GM23338 (cell line): ENCODE measurements around the gene CACNG3.

Source experiments
- CREB1 ChIP-seq: fragments of 250-450 bp; sonication (Bioruptor Pico); IDR thresholded peaks from 2 replicates; pipeline ENCODE4 v1.5.0; 2020; ENCODE audit warnings: low read depth, mild to moderate bottlenecking, moderate library complexity
- JUNB ChIP-seq: IDR thresholded peaks from one replicate; pipeline ENCODE4 v1.6.1; 2016; ENCODE audit warnings: antibody characterized with exemption; ENCODE audit not compliant: unreplicated experiment
- POLR2AphosphoS5 ChIP-seq: IDR thresholded peaks from 2 replicates; pipeline ENCODE4 v1.6.1; 2016; ENCODE audit warnings: antibody characterized with exemption, low read depth
- TF ChIP-seq, protein P1 (sequence below), 2 experiments: fragments of 200-600 bp in 1 of 2; sonication (generic) in 1 of 2; conservative IDR thresholded peaks; 2 replicates each; pipeline versions ENCODE4 v1.5.1 to v1.6.1; 2016 to 2017; ENCODE audit warnings: antibody characterized with exemption in 2 of 2, low read depth in 2 of 2, mild to moderate bottlenecking in 2 of 2, moderate library complexity in 1 of 2

- TF ChIP-seq, protein P1, sequence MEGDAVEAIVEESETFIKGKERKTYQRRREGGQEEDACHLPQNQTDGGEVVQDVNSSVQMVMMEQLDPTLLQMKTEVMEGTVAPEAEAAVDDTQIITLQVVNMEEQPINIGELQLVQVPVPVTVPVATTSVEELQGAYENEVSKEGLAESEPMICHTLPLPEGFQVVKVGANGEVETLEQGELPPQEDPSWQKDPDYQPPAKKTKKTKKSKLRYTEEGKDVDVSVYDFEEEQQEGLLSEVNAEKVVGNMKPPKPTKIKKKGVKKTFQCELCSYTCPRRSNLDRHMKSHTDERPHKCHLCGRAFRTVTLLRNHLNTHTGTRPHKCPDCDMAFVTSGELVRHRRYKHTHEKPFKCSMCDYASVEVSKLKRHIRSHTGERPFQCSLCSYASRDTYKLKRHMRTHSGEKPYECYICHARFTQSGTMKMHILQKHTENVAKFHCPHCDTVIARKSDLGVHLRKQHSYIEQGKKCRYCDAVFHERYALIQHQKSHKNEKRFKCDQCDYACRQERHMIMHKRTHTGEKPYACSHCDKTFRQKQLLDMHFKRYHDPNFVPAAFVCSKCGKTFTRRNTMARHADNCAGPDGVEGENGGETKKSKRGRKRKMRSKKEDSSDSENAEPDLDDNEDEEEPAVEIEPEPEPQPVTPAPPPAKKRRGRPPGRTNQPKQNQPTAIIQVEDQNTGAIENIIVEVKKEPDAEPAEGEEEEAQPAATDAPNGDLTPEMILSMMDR (conservative IDR thresholded peaks at IDR 0.05; ENCODE audit: low read depth in 2 of 2): no peak
- TF ChIP-seq CREB1 (no peak), POLR2AphosphoS5 (no peak), JUNB (no peak)
Observed at GRCh38 chr16:24291932-24292331, 35.8 kb downstream of the CACNG3 start.
